ENCODE results near the gene SPATS2L. TPM values are rescaled to one million over a fixed set of nuclear protein-coding genes. Genes with fewer than 3 reads are reported as not detected.

SPATS2L gene
- total RNA-seq, 1 donor from 2014 or later: 100 TPM

DNA sequence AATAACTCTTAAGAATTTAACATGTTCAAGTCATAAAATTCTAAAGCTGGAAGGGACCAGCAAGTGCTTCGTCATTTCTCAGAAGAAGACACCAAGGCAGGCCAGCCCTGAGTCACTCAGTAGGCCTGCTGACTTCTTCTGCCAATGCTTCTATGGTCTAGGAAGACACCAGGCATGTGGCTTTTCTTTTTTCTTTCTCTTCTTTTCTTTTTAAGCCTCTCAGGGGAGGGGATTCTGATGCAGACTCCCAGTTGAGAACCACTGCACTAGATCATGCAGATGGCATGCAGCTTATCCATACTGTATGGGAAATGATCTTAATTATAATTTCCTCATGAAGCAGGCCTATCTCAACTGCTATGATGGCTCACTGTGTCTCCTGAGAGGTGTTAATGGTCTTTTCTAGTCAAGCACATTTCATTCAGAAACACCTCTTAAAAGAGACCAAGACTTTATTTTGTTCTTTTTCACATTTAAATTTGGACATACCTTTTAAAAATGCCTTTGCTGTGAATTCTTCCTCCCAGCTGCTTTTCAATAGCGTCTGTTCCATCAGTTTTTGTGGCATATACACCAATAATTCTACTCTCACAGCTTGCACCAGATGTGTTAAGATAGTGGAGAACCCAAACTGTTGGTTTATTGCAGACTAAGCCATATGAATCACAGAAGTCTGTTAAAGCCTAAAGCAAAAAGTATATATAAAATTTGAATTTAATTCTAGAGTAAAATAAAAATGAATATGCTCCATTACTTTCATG, 192.1 kb downstream of the SPATS2L start:
- TF ChIP-seq, protein P1, sequence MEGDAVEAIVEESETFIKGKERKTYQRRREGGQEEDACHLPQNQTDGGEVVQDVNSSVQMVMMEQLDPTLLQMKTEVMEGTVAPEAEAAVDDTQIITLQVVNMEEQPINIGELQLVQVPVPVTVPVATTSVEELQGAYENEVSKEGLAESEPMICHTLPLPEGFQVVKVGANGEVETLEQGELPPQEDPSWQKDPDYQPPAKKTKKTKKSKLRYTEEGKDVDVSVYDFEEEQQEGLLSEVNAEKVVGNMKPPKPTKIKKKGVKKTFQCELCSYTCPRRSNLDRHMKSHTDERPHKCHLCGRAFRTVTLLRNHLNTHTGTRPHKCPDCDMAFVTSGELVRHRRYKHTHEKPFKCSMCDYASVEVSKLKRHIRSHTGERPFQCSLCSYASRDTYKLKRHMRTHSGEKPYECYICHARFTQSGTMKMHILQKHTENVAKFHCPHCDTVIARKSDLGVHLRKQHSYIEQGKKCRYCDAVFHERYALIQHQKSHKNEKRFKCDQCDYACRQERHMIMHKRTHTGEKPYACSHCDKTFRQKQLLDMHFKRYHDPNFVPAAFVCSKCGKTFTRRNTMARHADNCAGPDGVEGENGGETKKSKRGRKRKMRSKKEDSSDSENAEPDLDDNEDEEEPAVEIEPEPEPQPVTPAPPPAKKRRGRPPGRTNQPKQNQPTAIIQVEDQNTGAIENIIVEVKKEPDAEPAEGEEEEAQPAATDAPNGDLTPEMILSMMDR (IDR thresholded peaks at IDR 0.05): no peak
- H3K36me3 ChIP-seq: peaks cover 58% of the 10 kb centered on the region
- intact Hi-C loops (cut with DNase I): no loop called here

DNA sequence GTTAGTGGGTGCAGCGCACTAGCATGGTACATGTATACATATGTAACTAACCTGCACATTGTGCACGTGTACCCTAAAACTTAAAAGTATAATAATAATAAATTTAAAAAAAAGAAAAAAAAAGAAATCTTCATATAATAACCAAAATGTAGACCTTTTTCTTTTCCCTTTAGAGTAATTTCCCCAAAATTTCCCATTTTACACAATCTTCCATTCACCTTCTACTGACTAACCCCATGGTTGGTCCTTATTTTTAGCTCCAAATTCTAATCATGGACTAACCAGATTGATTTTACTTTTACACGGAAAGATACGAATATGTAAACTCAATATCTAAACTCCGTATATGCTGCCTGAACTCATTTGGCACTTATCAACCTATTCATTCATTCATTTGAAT, 195.7 kb downstream of the SPATS2L start:
- TF ChIP-seq, protein P1 (IDR thresholded peaks at IDR 0.05): no peak
- no peak for ATAC-seq
- Histone ChIP-seq H3K36me3 (peaks cover 57% of the 10 kb centered on the region), H3K27me3 (ENCODE audit: low read depth) (no peaks in the 10 kb centered on the region), H3K4me3 (no peak overlapping the region), H3K27ac (no peak overlapping the region), H3K9me3 (no peaks in the 10 kb centered on the region), H3K4me1 (no peaks in the 10 kb centered on the region)
- DNase-seq: no peak
- intact Hi-C loops (cut with DNase I): no loop called here

More for the DNA sequence above, 192.1 kb downstream of the SPATS2L start:
- H3K4me1 ChIP-seq: no peaks in the 10 kb centered on the region
- no peaks in the 10 kb centered on the region for H3K27me3 ChIP-seq (ENCODE audit: low read depth)
- H3K4me3 ChIP-seq: no peak overlapping the region
- DNase-seq: no peak
- no peak for ATAC-seq
- no peaks in the 10 kb centered on the region for H3K9me3 ChIP-seq
- H3K27ac ChIP-seq: no peak overlapping the region

DNA sequence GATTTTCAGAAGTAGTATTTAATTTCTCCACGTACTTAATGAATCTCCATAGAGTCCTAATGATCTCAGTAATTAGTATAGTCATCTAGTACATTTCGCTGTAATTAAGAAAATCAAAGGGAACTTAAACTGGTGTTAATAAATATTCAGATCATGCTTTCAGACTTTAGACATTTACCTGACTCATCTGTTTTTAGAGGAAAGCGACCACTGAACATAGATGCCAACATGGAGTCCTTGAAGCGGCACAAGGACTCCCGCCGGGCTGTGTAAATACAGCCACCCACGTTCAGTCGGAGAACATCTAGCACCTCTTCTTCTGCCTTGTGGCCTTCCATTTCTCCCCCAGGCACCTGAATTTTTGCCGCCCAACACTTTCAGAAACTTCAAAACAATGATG, 200.2 kb downstream of the SPATS2L start:
- Histone ChIP-seq H3K4me3 (no peak overlapping the region), H3K4me1 (peaks cover 11% of the 10 kb centered on the region), H3K36me3 (peaks cover 40% of the 10 kb centered on the region), H3K9me3 (no peaks in the 10 kb centered on the region), H3K27me3 (ENCODE audit: low read depth) (no peaks in the 10 kb centered on the region), H3K27ac (no peak overlapping the region)
- TF ChIP-seq, protein P1 (IDR thresholded peaks at IDR 0.05): no peak
- intact Hi-C loops (cut with DNase I): no loop called here
- ATAC-seq: no peak
- no peak for DNase-seq

DNA sequence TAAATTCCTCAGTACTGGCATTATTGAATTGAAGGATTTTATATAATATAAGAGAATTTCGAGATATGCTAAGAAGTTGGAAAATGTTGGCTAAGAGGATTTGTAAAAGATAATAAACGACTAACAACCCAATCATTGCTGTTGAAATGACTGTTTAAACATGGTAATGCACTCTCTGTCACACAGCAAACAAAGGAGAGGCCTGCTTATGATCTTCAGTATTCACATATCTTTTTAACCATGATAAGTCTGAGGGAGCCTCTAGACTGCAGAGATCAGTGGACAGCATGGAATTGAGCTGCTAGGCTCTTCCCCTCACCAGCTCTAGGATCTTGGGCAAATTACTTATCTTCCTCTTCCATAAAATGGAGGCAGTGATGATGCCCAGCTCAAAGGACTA, 200.7 kb downstream of the SPATS2L start:
- Histone ChIP-seq H3K4me1 (peaks cover 11% of the 10 kb centered on the region), H3K4me3 (no peak overlapping the region), H3K9me3 (no peaks in the 10 kb centered on the region), H3K36me3 (peaks cover 39% of the 10 kb centered on the region), H3K27me3 (ENCODE audit: low read depth) (no peaks in the 10 kb centered on the region), H3K27ac (no peak overlapping the region)
- TF ChIP-seq, protein P1 (IDR thresholded peaks at IDR 0.05): no peak
- intact Hi-C loops (cut with DNase I): no loop called here
- ATAC-seq: no peak
- DNase-seq: no peak

DNA sequence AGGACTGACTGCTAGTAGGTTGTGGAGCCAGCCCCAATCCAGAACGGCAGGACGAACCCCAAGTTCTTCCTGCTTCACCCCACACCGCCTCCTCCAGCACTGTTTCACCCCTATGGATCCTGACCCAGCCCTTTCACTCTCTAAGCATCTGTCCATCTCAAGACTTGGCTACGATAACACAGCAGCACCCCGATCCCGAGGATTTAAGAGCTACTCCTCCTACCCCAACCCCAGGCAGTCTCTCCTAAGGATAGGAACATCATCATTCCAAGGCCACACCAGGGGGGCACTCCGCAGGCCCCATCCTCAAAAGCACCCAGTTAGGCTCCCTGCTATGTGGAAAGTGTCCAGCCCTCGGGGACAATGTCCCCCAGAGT, 202.7 kb downstream of the SPATS2L start:
- Histone ChIP-seq H3K36me3 (peaks cover 21% of the 10 kb centered on the region), H3K27me3 (ENCODE audit: low read depth) (no peaks in the 10 kb centered on the region), H3K4me1 (peaks cover 11% of the 10 kb centered on the region), H3K4me3 (peak overlapping the region; percentile 90), H3K27ac (peak overlapping the region; percentile 92), H3K9me3 (no peaks in the 10 kb centered on the region)
- DNase-seq (no peak), ATAC-seq (peak; percentile 5 to 17)
- TF ChIP-seq, protein P1 (IDR thresholded peaks at IDR 0.05): no peak
- intact Hi-C loops (cut with DNase I): no loop called here

Measured in lower lobe of right lung (tissue), 2 donors.